22Rv1 (cell line): ENCODE data around the gene GOLGA7B.

Experiments used
- ZFX ChIP-seq: fragments of 450-650 bp; IDR thresholded peaks from 2 replicates; pipeline ENCODE4 v1.6.1; 2017; ENCODE audit warnings: antibody characterized with exemption, borderline replicate concordance
- TF ChIP-seq, protein P1 (sequence below): fragments of 450-650 bp; IDR thresholded peaks from 2 replicates; pipeline ENCODE4 v1.5.1; 2017; ENCODE audit warnings: mild to moderate bottlenecking

DNA sequence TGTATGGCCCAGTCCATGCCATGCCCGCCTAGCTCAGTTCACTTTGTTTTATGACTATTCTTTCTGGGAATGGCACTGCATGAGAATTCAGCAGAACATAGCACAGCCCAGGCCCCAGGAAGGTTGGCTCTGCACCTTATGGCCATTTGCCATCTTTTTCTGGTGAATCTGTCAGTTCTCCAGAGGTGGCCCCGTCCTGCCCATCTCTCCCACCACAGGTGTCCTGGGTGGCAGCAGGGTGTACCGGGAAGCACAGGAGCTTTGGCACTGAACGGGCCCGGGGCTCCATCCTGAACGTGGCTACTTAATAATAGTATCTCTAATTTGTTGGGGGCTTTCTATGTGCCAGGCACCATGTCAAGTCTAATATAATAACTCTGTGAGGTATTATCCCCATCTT is 24.7 kb downstream of the GOLGA7B start:
- TF ChIP-seq, protein P1, sequence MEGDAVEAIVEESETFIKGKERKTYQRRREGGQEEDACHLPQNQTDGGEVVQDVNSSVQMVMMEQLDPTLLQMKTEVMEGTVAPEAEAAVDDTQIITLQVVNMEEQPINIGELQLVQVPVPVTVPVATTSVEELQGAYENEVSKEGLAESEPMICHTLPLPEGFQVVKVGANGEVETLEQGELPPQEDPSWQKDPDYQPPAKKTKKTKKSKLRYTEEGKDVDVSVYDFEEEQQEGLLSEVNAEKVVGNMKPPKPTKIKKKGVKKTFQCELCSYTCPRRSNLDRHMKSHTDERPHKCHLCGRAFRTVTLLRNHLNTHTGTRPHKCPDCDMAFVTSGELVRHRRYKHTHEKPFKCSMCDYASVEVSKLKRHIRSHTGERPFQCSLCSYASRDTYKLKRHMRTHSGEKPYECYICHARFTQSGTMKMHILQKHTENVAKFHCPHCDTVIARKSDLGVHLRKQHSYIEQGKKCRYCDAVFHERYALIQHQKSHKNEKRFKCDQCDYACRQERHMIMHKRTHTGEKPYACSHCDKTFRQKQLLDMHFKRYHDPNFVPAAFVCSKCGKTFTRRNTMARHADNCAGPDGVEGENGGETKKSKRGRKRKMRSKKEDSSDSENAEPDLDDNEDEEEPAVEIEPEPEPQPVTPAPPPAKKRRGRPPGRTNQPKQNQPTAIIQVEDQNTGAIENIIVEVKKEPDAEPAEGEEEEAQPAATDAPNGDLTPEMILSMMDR, result no peak
- no peak for TF ChIP-seq ZFX
